Activated T-cell treated with anti-CD3 and anti-CD28 coated beads, Interleukin-2, amount 50 U/mL, for 24 hours (primary cell): ENCODE measurements around the gene NATD1.
"Not testable (repeated sequence)": the region's sequence is repeated elsewhere in the genome, so short reads cannot be mapped to it uniquely, and the experiment has no call there.

ENCODE experiments used
- DNase-seq: peaks from one replicate; pipeline ENCODE4 v3.0.0-alpha.2; 2020
- H3K27ac Mint-ChIP-seq: 2 replicates; pipeline ENCODE4 v1.8.0; 2020; ENCODE audit warnings: mild to moderate bottlenecking, mixed read lengths
- H3K27me3 Mint-ChIP-seq: 2 replicates; pipeline ENCODE4 v1.8.0; 2020; ENCODE audit warnings: mixed read lengths
- H3K36me3 Mint-ChIP-seq: 2 replicates; pipeline ENCODE4 v1.8.0; 2020; ENCODE audit warnings: low read depth, mixed read lengths
- H3K4me1 Mint-ChIP-seq: 2 replicates; pipeline ENCODE4 v1.8.0; 2020; ENCODE audit warnings: low read depth, mixed read lengths
- H3K4me3 Mint-ChIP-seq: 2 replicates; pipeline ENCODE4 v1.8.0; 2020; ENCODE audit warnings: mild to moderate bottlenecking, moderate library complexity, mixed read lengths
- H3K9me3 Mint-ChIP-seq: 2 replicates; pipeline ENCODE4 v1.8.0; 2020; ENCODE audit warnings: mixed read lengths

The NATD1 gene

DNA sequence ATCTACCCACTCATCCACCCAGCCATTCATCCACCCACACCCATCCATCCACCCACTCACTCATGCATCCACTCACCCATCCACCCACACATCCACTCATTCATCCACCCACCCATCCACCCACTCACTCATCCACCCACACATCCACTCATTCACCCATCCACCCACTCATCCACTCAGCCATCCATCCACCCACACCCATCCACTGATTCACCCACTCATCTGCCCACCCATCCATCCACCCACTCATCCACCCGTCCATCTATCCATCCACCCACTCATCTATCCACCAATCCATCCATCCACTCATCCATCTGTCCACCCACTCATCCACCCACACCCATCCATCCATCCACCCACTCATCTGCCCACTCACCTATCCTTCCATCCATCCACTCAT is 17.3 kb downstream of the NATD1 start:
- Mint-ChIP-seq H3K9me3 (no peaks in the 10 kb centered on the region), H3K4me1 (no peaks in the 10 kb centered on the region), H3K27ac (no peak overlapping the region), H3K4me3 (no peak overlapping the region), H3K36me3 (peaks cover 3% of the 10 kb centered on the region), H3K27me3 (no peaks in the 10 kb centered on the region)
- no peak for DNase-seq

DNA sequence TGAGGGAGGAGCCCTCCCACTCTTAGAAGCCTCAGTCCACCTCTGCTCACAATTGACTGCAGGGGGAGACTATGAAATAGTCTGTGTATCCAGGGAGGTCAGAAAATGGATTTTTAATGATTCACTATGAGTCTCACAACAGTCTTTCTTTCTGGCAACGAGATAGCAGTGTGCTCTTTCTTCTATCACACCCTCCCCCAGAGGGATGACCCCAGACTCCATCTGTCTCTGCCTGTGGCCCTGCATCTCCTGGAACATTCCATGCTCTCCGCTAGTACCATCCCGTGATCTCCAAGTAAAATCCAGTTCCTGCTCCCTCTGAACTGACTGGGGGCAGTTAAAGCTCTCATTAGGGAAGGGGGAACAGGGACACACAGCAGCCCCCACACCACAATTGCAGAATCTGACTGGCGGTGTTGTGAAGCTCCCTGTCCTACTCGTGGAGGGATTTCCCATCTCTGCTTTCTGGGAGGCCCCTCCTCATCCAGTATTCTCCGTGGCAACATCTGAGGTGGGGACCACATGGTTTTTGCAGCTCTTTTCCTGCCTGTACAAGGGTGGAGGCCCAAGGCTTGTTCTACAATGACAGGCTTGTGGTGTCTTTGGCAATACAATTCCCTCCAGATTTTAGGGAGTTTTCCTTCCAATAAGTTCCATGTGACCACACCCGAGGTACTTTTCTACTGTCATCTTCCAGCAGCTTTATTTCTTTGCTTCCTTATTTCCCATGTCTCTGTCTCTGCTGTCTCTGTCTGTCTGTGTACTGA is 19.4 kb downstream of the NATD1 start:
- H3K36me3 Mint-ChIP-seq, result peaks cover 3% of the 10 kb centered on the region
- H3K27me3 Mint-ChIP-seq, result no peaks in the 10 kb centered on the region
- no peaks in the 10 kb centered on the region for H3K9me3 Mint-ChIP-seq
- no peak for DNase-seq
- no peaks in the 10 kb centered on the region for H3K4me1 Mint-ChIP-seq
- H3K27ac Mint-ChIP-seq, result no peak overlapping the region
- H3K4me3 Mint-ChIP-seq, result no peak overlapping the region

DNA sequence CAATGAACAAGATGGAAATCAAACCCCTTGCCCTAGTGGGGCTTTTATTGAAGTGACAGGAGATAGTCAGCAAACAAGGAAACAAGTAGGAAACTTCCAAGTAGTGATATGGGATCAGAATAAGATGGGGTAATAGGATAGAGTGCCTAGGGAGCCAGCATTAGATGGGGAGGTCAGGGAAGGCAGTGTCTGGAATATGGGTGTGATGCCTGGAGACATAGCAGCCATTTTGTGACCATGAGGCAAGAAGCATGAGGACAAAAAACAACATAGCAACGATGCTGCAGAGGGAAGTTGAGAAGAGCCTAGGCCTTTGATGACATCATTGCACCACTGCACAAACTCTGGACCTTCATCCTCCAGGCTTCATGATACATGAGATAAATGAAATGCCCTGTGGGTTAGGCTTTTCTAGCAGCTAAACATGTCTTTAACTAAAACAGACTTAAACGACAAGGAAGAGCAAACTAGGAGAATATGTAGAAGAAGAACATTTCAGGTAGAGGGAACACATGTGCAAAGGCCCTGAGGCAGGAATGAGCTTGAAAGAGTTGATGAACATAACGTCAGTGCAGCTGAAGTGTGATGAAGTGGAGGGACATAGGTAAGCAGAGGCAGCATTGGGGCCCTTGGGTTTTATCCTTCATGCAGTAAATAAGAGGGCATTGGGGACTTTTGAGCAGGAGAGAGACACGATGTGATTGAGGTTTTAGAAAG is 21.0 kb downstream of the NATD1 start:
- Mint-ChIP-seq H3K27ac (no peak overlapping the region), H3K4me1 (no peaks in the 10 kb centered on the region), H3K4me3 (no peak overlapping the region), H3K9me3 (no peaks in the 10 kb centered on the region), H3K27me3 (no peaks in the 10 kb centered on the region), H3K36me3 (peaks cover 3% of the 10 kb centered on the region)
- no peak for DNase-seq

DNA sequence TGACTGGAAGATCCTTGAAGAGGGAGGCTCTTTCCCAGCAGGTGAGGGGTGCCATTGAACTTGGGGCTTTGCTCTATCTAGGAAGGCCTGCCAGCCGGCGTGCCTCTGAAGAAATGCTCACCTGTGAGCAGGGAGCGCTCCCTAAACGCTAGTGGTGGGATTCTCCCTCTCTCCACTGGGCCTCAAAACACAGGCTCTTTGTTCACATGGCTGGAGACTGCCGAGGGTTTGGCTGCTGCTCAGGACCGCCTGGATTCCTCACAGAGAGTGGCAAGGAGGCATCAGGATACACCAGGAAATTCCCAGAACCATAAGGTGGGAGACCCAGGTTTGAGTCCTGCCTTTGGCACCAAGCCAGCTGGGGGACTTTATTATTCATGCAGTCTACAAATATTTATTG is 21.7 kb downstream of the NATD1 start:
- Mint-ChIP-seq H3K36me3 (peaks cover 3% of the 10 kb centered on the region), H3K27ac (no peak overlapping the region), H3K4me3 (no peak overlapping the region), H3K4me1 (no peaks in the 10 kb centered on the region), H3K27me3 (no peaks in the 10 kb centered on the region), H3K9me3 (no peaks in the 10 kb centered on the region)
- no peak for DNase-seq

DNA sequence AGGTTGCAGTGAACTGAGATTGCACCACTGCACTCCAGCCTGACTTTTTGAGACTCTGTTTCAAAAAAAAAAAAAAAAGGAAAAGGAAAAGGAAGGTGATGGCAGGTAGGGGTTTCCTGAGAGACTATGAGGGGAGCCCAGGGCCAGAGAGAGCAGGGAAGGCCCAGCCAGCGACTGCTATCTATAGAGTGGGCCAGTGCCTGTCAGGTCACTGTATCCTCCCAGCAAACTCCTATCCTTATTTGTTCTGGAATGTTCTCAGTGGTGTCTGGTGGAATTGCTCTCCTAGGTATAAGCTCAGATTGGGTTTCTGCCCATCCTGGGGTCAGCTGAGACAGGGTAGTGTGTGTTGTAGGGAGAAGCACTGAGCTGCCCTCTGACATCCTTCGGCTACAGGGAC is 24.4 kb downstream of the NATD1 start:
- Mint-ChIP-seq H3K36me3 (peaks cover 6% of the 10 kb centered on the region), H3K27me3 (no peaks in the 10 kb centered on the region), H3K4me3 (no peak overlapping the region), H3K9me3 (no peaks in the 10 kb centered on the region), H3K4me1 (no peaks in the 10 kb centered on the region), H3K27ac (no peak overlapping the region)
- DNase-seq, result no peak

DNA sequence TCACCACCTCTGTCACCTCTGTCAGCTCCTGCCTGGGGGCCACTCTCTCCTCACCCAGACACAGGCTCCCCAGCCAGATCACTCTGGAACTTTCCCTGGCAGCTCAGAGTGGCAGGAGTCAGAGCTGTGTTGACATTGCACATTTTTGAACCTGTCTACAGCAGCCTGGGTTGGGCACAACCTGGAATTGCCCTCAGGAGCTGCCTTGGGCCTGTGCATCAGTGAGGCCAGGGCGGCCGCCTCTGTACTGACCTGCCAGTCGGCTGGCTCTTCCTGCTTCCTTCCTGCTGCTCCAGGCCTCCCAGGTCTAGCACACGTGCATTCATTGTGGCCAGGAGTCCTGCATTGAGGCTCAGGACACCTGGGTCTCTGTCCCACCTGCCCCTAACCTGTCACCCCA is 25.1 kb downstream of the NATD1 start:
- no peak overlapping the region for H3K4me3 Mint-ChIP-seq
- no peak for DNase-seq
- no peaks in the 10 kb centered on the region for H3K4me1 Mint-ChIP-seq
- H3K27me3 Mint-ChIP-seq, result no peaks in the 10 kb centered on the region
- no peaks in the 10 kb centered on the region for H3K9me3 Mint-ChIP-seq
- H3K27ac Mint-ChIP-seq, result peak overlapping the region; percentile 44
- peaks cover 13% of the 10 kb centered on the region for H3K36me3 Mint-ChIP-seq

DNA sequence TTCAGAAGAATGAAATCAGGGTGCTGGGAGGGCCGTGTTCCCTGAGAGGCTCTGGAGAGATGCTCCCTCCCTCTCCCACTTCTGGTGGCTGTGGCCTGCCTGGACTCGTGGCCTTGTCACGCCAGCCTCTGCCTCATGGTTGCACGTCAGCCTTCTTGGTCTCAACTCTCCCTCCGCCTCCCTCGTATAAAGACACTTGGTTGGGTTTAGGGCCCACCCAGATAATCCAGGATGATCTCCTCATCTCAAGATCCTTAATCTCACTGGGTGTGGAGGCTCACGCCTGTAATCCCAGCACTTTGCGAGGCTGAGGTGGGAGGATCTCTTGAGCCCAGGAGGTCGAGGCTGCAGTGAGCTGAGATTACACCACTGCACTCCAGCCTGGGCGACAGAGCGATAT is 25.9 kb downstream of the NATD1 start:
- peaks cover 21% of the 10 kb centered on the region for H3K36me3 Mint-ChIP-seq
- not testable (repeated sequence) for DNase-seq, H3K4me3 Mint-ChIP-seq, H3K27me3 Mint-ChIP-seq, H3K4me1 Mint-ChIP-seq, H3K9me3 Mint-ChIP-seq, H3K27ac Mint-ChIP-seq

DNA sequence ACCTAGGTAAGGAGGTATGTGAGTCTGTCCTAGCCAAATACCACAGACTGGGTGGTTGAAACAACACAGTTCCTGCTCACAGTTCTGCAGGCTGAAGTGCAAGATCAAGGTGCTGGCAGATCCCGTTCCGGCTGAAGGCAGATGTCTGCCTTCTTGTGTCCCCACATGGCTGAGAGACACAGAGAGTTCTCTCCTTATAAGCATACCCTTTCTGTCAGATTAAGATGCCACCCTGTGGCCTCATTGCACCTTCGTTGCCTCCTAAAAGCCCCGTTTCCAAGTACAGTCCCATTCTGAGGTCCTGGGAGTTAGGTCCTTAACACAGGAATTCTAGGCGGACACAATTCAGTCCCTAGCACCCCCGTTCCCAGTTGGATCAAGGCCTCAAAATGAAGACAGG is 30.1 kb downstream of the NATD1 start:
- Mint-ChIP-seq H3K27ac (no peak overlapping the region), H3K9me3 (no peaks in the 10 kb centered on the region), H3K4me1 (peaks cover 7% of the 10 kb centered on the region), H3K4me3 (no peak overlapping the region), H3K27me3 (no peaks in the 10 kb centered on the region), H3K36me3 (peaks cover 49% of the 10 kb centered on the region)
- no peak for DNase-seq

DNA sequence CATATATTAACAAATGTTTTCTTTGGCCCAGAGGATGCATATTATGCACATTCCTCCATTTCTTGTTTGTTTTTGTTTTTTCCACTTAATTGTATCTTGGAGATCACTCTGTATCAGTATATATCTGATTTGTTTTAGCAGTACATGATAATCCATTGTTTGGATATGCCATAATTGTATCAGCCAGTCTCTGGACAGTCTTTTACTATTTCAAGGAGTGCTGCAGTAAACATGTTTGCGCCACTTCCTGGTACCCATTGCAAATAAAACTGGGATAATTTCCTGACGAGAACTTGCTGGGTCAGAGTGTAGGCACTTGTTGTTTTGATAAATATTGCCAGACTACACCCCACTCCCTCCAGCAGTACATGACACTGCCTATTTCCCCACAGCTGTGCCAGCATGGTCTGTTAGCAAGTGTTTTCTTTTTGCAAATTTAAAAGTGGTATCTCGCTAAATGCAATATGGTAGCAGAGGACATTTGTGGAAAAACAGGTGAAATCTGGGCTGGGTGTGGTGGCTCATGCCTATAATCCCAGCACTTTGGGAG is 34.3 kb downstream of the NATD1 start:
- Mint-ChIP-seq H3K4me1 (peaks cover 39% of the 10 kb centered on the region), H3K27ac (no peak overlapping the region), H3K27me3 (no peaks in the 10 kb centered on the region), H3K9me3 (no peaks in the 10 kb centered on the region), H3K36me3 (peaks cover 82% of the 10 kb centered on the region), H3K4me3 (no peak overlapping the region)
- no peak for DNase-seq

DNA sequence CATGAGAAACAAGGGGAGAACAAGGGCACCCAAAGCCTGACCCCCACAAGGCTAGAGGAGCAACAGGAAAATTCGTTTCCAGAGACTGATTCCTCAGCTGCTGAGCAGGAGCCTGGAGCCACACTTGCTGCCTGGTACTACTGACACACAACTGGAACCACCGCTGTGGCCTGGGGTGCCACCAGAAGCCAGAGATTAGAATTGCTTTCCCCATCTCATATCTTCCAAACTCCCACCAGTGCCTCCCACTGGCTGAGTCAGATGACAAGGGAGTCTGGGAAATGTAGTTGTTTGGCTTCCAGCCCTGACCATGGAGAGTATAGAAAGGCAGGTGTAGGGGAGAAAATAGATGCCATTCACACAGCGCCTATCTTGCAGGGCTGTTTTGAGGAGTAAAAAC is 35.1 kb downstream of the NATD1 start:
- H3K36me3 Mint-ChIP-seq, result peaks cover 81% of the 10 kb centered on the region
- no peaks in the 10 kb centered on the region for H3K9me3 Mint-ChIP-seq
- peak; percentile 51 for DNase-seq
- H3K27ac Mint-ChIP-seq, result peak overlapping the region; percentile 64
- peaks cover 40% of the 10 kb centered on the region for H3K4me1 Mint-ChIP-seq
- no peak overlapping the region for H3K4me3 Mint-ChIP-seq
- no peaks in the 10 kb centered on the region for H3K27me3 Mint-ChIP-seq

DNA sequence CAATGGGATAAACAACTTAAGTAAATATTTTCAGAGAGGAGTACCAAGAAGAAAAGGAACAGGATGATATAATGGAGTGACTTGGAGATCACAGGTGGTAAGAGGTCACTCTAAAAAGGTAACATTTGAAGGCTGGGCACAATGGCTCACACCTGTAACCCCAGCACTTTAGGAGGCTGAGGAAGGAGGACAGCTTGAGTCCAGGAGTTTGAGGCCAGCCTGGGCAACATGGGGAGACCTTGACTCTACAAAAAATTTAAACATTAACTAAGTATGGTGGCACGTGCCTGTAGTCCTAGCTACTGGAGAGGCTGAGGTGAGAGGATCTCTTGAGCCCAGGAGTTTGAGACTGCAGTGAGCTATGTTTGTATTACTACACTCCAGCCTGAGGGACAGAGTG is 35.9 kb downstream of the NATD1 start:
- H3K4me1 Mint-ChIP-seq, result peaks cover 47% of the 10 kb centered on the region
- H3K9me3 Mint-ChIP-seq, result no peaks in the 10 kb centered on the region
- H3K36me3 Mint-ChIP-seq, result peaks cover 81% of the 10 kb centered on the region
- H3K4me3 Mint-ChIP-seq, result no peak overlapping the region
- no peak for DNase-seq
- H3K27ac Mint-ChIP-seq, result no peak overlapping the region
- H3K27me3 Mint-ChIP-seq, result no peaks in the 10 kb centered on the region

DNA sequence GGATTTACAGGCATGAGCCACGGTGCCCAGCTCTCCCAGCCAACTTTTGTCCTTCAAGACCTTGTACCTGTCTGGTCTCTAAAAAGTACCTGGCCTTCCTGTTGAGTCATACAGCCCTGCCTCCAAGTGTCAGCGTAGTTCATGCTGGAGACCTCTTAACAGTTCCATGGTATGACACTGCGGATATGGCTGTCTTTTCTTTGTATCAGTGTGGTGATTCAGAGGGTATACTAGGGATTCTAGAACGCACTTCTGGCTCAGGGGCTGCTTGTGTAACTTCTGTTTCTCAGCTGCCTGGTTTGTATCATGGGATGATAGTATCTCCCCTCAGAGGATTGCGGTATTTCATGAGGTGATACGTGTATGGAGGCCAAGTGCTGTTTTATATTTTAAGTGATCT is 37.3 kb downstream of the NATD1 start:
- H3K4me1 Mint-ChIP-seq, result peaks cover 61% of the 10 kb centered on the region
- peaks cover 80% of the 10 kb centered on the region for H3K36me3 Mint-ChIP-seq
- no peak for DNase-seq
- peak overlapping the region; percentile 96 for H3K4me3 Mint-ChIP-seq
- no peaks in the 10 kb centered on the region for H3K27me3 Mint-ChIP-seq
- peak overlapping the region; percentile 92 for H3K27ac Mint-ChIP-seq
- no peaks in the 10 kb centered on the region for H3K9me3 Mint-ChIP-seq

DNA sequence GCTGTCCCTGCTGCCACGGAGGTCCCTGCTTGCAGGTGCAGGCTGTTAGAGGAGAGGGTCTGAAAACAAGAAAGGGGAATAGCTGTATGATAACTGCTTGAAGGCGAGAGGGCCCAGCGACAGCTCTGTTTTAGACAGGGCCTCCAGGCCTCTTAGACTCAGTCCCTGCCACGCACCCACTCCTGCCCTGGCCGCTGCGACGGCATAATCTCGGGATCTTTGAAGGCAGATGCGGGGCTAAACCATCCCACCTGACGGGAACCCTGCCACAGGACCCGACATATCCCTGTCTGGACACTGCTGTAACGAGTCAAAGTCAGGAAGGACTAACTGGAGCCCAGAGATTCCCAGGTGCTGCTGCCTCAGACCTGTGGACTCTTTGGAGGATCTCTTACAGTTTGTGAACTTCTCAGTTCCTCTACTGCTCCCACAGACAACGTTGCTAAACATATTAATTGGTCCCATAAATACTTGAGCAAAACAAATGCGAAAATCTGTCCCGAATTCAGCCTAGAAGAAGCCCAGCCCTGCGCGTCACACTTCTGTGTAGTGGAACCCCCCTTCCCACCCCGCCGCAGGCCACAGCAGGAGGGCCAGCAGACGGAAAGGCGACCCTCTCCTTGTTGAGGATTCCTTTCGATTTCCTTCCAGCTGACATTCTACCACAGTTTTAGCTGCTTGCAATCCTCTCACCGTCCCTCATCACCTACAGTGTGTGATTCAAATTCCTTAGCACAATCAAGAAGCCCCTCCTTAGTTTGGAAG is 38.3 kb downstream of the NATD1 start:
- Mint-ChIP-seq H3K9me3 (no peaks in the 10 kb centered on the region), H3K4me1 (peaks cover 71% of the 10 kb centered on the region), H3K27me3 (no peaks in the 10 kb centered on the region), H3K36me3 (peaks cover 81% of the 10 kb centered on the region), H3K27ac (peak overlapping the region; percentile 92), H3K4me3 (peak overlapping the region; percentile 96)
- no peak for DNase-seq

DNA sequence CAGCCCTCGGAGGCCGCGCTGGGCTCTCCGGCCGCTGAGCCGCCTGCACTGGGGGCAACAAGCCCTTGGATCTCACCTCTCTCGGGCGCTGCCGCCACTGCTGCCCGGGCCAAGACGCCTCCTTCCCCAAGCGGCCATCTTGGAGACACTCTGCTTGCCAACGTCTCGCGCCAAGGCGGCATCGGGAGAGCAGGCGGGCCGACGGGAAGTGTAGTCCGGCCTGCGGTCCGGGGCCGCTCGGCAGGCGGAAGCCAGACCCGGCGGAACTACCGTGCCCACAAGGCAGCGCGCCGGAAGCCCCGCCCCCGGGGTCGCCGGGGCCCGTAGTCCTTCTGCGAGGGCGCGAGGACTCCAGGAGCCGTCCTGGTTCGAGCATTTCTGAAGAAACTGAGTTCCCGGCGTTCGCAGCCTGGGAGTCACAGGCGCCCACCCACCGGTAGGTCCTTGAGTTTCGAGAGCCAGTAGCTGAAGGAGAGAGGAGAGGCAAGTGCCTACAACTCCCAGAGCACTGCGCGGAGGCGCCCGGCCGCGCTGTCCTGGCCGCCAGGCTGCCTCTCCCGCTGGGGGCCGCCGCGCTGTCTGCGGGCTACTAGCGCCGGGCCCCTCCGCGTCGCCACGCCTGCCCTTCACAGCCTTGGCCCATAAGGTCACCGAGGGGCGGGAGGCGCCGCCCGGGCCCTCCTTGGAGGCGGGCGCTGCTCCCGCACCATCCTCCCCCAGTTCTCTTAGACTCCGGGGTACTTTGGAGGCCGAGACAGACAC is 39.0 kb downstream of the NATD1 start, which contains the start of gene TMEM11:
TMEM11 (minus strand) TSS at position 147 of the 762 bp plus-strand sequence; CDS start at position 138, 9 bp downstream.
- Mint-ChIP-seq H3K4me1 (peaks cover 74% of the 10 kb centered on the region), H3K27ac (peak within 1 kb of the TSS; percentile 96), H3K4me3 (peak within 1 kb of the TSS; percentile 96), H3K36me3 (peaks cover 89% of the 10 kb centered on the region), H3K9me3 (no peaks in the 10 kb centered on the region), H3K27me3 (no peaks in the 10 kb centered on the region)
- DNase-seq, result peak; percentile 97
